GM19455 (cell line): ENCODE results near the gene ANKRD26.

Experiments
- ATAC-seq: cut with Tn5 transposase; IDR thresholded peaks from one replicate; pipeline ENCODE4 v1.9.1; 2021; ENCODE audit not compliant: unreplicated experiment

The ANKRD26 gene

DNA sequence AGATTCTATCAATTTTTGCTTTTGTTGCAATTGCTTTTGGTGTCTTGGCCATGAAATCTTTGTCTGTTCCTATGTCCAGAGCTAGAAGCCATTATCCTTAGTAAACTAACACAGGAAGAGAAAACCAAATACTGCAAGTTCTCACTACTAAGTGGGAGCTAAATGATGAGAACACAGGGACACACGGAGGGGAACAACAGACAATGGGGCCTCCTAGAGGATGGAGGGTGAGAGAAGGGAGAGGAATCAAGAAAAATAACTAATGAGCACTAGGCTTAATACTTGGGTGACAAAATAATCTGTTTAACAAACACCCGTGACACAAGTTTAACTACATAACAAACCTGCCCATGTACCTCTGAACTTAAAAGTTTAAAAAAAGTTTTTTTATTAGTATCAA, 78.2 kb downstream of the ANKRD26 start:
- no peak for ATAC-seq

DNA sequence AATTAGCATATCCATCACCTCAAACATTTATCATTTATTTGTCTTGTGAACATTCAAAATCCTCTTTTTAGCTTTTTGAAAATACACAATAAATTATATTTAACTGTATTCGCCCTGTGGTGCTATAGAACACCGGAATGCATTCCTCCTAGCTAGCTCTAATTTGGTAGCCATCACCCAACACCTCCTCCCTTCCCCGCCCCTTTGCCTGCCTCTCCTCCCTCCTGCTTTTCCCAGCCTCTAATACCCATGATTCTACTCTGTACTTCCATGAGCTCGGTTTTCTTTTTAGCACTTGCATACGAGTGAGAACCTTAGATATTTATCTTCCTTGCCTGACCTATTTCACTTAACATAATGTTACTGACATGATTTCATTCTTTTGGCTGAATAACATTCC, 80.1 kb downstream of the ANKRD26 start:
- ATAC-seq: no peak

DNA sequence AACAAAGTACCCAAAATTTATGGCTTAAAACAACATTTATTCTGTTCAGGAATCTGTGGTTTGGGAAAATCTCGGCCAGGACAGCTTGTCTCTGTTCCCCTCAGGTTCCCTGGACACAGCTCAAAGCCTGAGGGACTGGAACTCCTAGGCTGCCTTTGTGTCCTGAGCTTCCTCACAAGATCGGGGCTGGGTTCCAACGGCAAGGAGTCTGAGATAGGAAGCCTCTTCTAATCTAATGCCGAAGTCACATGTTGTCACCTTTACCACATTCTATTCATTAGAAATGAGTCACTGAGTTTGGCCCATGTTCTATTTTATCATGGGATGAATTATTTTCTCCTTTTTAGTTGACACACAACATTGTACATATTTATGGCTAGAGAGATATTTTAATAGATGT, 80.5 kb downstream of the ANKRD26 start:
- ATAC-seq: no peak

DNA sequence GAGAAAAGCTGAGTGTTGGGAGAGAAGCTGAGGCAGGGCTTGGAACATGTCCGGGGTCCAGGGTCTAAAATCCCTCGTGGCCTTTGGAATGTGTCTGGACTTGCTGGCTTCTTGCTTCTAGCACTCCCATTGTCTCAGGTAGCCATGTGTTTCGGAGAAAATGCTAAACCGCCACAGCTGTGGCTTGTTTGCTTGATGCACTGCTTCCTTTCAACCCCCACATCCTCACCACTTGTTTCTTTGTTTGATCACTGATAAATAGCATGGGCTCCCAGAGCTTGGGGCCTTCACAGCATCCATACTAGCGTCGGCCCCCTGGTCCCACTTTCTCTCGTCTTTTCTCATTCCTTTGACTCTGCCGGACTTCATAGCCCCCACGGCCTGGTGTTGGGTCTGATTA, 102.7 kb downstream of the ANKRD26 start:
- no peak for ATAC-seq

DNA sequence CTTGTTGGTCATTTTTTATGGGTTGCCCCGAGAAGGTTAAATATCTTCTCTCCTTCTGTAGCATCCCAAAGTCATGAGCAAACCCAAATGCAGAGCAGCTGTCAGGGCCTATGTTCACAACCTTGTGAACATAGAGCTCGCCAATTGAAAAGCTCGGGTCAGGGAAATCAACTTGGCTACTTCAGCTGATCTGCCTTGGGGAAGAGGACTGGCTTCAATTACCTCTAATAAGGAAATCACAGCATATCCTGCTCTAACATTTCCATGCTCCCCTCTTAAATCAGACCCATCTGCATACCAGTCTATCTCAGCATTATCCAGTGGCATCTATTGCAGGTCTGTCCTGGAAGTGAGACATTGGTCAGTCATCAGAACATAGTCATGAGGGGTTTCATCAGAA, 105.6 kb downstream of the ANKRD26 start:
- no peak for ATAC-seq

DNA sequence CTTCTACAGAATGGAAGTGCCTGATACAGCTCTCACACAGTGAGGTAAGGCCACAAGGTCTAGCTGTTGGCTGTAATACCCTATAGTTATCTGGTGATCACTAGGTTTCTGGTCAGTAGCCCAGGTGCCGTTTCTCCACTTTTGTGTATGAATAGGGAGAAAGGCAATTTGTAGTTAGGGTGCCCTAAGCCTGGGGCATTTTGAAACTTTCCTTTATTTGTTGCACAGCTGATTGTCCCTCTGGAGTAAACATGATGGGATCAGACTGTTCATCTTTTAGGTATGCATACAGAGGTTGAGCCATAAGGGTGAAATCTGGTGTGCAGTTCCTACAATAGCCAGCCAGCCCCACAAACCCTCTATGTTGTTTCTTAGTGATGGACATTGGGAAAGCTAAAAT, 112.4 kb downstream of the ANKRD26 start:
- no peak for ATAC-seq

DNA sequence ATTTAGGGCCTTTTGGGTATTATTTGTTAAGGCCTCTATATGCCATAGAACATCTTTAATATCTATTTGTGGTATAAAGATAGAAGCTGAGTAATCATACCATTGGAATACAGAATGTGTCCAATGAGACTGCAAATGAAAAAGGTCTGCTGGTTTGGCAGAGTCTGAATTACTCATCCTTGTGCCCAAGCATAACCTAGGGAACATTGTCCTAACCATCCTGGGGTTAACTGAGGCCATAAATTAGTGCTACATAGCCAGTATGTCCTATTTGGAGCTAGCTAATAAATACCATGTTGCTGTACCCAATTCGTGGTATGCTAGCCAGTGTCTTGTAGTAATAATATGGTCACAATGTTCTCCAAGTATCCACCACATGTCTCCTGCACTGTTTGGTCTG, 117.1 kb downstream of the ANKRD26 start:
- ATAC-seq: no peak

DNA sequence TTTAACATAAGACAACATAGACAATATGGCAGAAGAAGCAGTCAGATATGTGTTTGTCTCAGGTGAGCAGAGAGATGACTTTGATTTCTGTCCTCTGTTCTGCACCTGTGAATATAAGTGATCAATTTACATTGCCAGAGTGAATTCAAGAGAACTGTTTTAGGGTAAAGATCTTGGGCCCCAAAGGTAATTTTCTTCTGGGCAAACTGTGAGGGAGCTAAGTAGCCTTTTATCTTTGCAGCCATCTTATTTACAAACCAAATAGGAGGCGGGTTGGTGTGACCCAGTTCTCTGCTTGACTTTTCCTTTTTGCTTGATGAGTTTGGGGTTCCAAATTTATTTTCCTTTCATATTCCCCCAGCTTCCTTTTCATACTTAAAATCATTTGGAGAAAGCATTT, 118.2 kb downstream of the ANKRD26 start:
- ATAC-seq: no peak

DNA sequence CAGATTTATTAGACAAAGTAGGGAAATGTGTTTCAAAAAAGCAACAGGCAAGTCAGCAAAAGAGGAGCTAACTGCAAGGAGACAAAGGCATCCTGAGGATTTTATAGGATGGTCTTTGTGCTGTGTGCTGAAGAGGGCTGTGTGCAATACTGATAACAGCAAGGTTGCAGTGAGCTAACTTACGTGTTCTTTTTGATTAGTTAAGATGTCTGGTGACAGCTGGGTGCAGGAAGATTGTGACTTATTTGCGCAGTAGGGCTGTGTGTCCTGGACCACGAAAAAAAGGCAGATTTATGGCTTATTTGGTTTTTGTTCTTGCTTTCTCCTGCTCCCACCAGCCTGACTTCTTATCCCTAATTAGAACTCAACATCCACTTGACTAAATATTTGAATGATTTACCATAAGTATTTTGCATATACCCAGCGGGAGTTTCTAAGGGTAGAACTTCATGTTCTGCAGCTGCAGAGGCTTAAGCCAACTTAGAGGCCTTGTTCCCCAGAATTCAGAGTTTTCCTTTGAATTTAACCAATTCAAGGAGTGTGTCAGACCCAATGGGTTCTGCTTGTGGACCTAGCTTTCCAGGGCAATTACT, 119.0 kb downstream of the ANKRD26 start:
- ATAC-seq: no peak

DNA sequence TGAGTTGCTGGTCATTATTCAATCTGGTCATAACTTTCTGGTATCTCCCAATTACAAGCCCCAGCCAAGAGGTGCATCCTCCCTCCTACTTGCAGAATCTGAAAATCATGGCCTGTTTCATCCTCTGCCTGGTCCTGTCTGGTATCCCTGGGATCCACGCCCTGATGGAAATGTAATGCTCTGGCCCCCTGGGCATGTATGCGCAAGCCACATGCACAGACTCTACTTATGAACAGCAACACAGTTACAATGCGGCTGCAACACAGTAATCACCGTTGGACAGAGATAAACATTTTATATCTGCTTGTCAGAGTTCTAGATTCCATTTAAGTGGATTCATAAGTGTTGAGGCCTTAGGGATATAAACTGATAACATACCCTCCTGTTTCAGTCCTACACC, 121.8 kb downstream of the ANKRD26 start:
- ATAC-seq: no peak

DNA sequence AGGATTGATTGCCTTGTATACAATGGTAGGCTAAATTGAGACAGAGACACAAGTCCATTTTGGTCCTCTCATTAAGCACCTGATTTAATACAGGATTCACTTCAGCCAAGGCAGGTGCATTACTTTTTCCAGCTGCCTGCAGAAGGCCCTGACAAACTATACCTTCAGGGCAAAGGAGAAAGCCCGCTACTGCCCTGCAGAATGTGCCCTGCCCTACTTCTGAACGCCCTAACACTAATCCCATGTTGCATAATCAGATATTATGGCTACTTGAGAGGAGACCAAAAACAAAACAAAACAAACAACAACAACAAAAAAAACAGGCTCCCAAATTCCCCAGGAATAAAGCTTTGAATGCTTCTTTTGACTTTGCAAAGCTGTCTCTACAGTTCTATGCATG, 122.7 kb downstream of the ANKRD26 start:
- no peak for ATAC-seq

DNA sequence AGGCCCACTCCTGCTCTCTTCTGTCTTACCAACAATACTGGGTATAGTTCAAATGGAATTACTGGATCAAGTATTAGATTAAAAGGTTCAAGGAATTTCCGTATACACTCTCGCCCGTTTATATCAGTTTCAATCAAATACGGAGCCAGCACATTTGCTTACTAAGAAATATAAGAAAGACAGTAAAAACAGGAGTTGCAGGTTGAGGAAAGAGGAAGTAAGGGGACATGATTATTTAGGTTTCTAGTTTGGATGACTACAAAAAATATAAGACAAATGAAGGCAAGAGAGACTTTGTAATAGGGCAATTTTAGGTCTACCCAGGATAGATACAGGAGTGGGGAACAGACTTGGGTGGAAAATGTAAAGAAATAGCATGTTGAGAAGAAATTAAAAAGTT, 129.6 kb downstream of the ANKRD26 start:
- no peak for ATAC-seq

DNA sequence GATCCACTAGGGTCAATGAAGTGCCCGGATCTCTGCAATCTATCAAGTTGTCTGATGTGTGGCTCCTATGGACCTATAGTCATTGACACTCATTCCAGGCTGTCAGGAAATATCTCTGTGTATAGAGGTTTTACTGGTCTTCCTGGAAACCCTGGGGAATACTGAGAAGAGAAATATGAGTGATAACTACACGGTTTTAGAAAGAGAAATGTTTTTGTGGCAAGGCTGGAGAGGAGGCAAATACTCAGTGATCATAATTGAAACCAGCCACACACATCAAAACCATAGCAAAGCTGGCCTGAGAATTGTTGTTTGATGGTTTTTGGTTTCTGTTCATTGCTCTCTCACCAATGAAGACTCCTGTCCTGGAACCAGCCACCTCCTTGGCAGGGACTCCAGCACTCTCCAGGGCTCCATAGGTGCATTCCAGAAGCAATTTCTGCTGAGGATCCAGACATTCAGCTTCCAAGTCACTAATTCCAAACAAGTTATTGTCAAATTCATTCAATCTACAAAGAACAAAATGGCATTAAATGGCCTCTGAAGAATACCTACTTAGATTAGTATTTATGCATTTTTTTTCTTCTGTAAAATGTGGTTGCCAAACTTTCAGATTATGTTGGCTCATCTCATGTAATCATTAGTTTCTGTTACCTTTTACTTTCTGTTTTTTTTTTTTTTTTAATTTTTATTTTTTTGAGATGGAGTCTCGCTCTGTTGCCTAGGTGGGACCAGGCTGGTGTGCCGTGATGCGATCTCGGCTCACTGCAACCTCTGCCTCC, 131.0 kb downstream of the ANKRD26 start:
- peak; percentile 93 for ATAC-seq

DNA sequence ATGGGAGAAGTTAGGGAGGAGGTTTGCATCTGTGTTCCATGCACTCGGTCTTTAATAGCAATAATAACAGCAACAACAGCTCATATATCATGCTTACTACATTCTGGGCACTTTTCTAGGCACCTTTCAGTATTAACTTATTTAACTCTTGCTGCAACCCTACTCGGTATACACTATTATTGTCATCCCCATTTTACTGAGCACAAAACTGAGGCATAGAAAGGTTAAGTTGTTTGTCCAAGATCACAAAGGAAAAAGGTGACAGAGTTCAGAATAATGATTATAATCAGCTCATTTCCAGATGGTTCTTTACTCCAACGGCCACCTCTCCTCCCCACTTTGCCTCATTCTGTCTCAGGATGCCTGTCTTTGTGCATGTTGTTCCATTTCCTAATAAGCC, 137.5 kb downstream of the ANKRD26 start:
- no peak for ATAC-seq

DNA sequence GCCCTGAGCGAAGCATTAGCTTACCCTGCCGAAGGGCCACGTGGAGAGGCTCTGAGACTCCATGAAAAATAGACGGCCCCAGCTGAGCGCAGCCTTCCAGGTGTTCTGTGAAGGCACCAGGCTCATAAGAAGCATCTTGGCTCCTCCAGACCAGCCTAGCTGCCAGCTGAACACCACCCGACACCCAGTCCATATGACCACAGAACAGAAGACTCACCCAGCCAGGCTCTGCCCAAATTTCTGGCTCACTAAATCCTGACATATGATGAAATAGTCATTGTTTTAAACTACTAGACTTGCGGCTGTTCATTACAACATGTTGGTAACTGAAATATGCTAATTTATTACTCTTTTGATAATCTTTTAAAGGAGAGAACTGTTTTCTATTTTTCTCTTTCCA, 140.0 kb downstream of the ANKRD26 start:
- ATAC-seq: no peak

DNA sequence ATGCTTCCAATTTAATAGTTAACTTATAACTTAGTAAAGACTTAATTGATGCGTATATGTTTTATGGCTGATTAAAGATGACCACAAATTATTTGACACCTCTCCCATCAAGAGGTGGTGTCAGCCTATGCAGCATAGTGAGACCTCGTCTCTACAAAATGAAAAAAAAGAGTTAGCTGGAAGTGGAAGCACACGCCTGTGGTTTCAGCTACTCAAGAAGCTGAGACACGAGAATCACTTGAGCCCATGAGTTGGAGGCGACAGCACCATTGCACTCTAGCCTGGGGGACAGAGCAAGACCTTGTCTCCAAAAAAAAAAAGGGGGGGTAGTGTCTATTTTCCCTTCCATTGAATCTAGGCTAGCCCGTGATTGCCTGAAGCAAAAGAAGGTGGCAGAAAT, 140.5 kb downstream of the ANKRD26 start:
- no peak for ATAC-seq
